Hippocampal formation (tissue), 2 donors: ENCODE data around the gene INTS14.
A peak's percentile ranks its signal among the peaks of the same experiment; 100 is the strongest.

Experiments used
- DNase-seq, 2 donors: peaks; one replicate each; lab custom pipeline; 2025; lab: John Stamatoyannopoulos, UW

INTS14 gene

GRCh38 chr15:65610871-65611718 lies at the start of gene INTS14:
TSS of gene INTS14 (minus strand) at chr15:65611131. CDS start at chr15:65607380, 3,751 bp downstream.
- DNase-seq: peak; percentile 95 to 97

DNA sequence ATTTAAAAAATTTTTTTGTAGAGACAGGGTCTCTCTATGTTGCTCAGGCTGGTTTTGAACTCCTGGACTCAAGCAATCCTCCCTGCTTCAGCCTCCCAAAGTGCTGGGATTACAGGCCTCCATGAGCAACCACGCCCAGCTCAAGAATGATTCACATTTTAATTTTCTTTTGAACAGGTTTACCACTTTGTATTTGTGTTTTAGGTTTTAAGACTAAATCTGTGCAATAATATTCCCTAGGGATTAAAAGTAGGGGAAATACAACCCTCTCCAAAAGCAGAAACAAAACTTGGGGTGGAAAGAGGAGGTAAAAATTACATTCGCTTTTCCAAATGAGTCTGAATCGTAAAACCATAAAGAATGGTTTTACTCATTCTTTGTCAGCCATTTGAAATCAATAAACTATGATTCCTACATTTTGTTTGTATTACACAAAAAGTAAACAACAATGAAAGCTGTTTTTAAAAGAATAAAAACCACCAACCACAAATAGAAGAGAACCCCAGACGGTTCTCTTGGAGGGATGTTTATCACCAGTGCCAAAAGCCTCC lies 48.6 kb upstream of the INTS14 start:
- no peak for DNase-seq

GRCh38 chr15:65655457-65655856 lies 44.5 kb upstream of the INTS14 start:
- DNase-seq: no peak

GRCh38 chr15:65655026-65655425 lies 44.1 kb upstream of the INTS14 start:
- DNase-seq: no peak

GRCh38 chr15:65653801-65654521 lies 43.0 kb upstream of the INTS14 start:
- DNase-seq: no peak

DNA sequence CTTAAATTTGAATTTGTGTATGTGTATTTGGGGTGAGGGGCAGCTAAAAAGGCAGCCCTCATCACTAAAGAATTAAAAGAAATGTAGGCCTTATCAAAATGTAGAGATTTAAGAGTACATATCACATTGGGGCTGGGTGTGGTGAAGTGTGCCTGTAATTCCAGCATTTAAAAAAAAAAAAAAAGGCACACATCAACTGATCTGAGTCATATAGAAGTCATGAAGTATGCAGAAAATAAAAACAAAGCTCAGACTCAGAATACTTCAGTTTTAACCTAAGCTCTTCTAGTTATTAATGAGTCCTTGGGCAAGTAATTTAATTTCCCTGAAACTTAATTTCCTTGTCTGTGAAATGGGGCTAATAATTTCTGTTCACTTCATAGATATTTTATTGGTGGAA lies 42.4 kb upstream of the INTS14 start:
- no peak for DNase-seq

- peak in 1 of 2 donors; percentile 3 for DNase-seq
Observed at GRCh38 chr15:65651831-65652749, 41.2 kb upstream of the INTS14 start.

GRCh38 chr15:65651042-65651322 lies 40.1 kb upstream of the INTS14 start:
- DNase-seq: no peak

DNA sequence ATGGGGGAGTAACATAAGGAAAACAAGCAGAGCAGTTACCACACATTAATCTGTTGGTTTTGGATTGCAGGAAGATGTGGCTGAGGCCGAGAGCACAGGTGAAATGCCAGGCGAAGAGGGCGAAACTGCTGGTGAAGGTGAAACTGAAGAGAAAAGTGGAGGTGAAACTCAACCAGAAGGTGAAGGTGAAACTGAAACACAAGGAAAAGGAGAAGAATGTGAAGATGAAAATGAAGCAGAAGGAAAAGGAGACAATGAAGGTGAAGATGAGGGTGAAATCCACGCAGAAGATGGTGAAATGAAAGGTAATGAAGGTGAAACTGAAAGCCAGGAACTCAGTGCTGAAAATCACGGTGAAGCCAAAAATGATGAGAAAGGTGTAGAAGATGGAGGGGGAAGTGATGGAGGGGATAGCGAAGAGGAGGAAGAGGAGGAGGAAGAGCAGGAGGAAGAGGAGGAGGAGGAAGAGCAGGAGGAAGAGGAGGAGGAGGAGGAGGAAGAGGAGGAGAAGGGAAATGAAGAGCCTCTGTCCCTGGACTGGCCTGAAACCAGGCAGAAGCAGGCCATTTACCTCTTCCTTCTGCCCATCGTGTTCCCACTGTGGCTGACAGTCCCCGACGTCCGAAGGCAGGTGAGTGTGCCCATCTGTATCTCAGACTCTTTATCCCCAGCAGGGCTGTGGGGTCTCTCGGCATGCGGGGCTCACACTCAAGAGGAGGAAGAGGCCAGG lies 39.5 kb upstream of the INTS14 start:
- DNase-seq: no peak

GRCh38 chr15:65646486-65646885 lies 35.6 kb upstream of the INTS14 start:
- no peak for DNase-seq

- no peak for DNase-seq
Observed at GRCh38 chr15:65645392-65645791, 34.5 kb upstream of the INTS14 start.

GRCh38 chr15:65644282-65644681 lies 33.4 kb upstream of the INTS14 start:
- no peak for DNase-seq

DNA sequence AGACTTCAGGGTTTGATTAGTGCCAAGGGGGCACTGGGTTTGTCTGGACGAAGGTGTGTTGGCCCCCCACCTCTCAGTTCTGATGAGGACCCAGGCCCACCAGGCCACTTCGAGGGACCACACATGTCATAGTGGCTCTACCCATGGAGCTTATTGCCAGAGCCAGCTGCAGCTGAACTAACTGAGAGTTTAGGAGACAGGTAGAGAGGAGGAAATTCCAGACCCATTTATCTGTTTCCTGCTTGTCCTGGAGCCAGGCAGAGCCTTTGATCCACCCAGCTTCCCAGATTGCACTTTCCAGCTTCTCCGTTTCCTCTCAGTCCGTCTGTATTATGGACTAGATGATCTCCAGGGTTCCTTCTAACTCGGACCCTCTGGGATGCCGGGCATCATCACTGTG lies 31.7 kb upstream of the INTS14 start:
- no peak for DNase-seq

GRCh38 chr15:65641768-65642475 lies 31.0 kb upstream of the INTS14 start:
- DNase-seq: peak in 1 of 2 donors; percentile 3

DNA sequence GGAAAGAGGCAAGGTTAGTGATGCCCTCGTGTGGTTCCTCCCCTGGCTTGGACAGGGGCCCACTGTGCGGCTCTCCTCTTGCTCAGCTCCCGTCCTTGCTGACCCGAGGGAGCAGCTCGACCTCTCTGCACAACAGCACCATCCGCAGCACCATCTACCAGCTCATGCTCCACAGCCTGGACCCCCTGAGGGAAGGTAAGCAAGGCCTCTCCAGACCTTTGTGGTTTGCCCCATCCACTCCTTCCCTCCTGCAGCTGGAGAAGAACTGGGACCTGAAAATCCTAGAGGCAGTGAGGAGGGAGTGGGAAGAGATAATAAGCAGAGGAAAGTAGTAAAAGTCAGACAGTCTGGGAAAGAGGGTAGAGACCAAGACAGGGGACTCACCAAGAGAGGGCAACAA lies 28.6 kb upstream of the INTS14 start:
- DNase-seq: no peak

GRCh38 chr15:65638681-65639089 lies 27.8 kb upstream of the INTS14 start:
- DNase-seq: peak; percentile 43 to 85

DNA sequence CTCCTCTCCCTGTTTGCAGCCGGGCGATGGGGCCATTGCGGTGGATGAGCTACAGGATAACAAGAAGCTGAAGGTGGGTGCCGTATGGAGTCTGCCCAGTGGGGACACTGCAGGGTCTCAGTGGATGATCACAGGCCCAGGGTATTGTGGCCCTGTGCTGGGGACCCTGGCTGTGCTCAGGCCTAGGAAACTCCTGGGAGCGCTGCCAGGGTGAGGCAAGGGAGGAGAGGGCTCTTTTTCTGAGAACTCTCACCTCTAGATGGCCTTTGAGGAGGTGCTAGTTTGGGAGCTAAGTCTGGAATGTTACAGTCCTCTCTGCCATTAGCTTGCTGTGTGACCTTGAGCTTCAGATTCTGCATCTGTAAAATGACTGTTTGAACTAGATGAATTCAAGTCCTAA lies 27.2 kb upstream of the INTS14 start:
- DNase-seq: no peak

GRCh38 chr15:65634356-65634755 lies 23.4 kb upstream of the INTS14 start:
- no peak for DNase-seq

DNA sequence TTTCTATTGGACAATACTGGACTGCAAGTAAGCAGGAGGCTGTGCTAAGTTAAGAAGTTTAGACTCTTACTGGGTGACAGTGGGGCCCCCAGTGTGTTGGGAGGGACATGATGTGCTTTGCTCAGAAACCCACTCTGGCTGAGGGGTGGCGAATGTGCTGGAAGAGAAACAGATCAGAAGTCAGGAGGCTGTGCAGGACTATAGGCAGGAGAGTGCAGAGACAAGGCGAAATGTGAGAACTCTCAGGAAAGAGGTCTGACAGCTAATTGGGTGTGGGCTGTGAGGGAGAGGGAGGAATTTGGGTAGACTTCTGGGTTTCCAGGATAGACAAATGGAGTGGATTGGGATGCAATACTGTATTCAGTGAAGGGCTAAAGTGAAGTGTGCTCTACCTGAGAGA lies 22.8 kb upstream of the INTS14 start:
- DNase-seq: no peak

DNA sequence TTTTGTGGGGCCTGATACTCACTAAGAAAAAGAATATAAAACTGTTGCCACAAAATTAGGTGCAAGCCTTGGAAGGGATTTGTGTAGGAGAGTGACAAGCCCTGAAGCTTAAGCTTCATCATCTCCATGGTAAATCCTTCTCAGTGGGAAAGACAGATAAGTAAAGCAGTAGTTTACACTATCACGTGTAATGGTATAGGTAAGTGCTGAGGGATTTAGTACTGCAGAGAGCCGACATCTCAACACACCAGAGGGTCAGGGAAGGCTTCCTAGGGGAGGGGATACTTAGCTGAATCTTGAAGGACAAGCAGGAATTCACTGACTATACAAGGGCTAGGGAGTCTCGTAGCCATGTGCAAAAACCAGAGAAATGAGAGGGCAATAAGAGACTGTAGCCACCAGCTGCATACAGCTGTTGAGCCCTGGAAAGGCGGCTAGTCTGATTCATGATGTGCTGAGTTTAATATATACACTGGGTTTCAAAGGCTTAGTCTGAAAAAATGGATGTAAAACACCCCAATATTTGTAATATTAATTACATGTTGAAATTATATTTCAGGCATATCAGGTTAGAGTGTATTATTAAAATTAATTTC lies 21.9 kb upstream of the INTS14 start:
- DNase-seq: no peak
